OCI-LY1 (cell line): ENCODE results near the gene TTC27.

Experiments used
- H2AFZ ChIP-seq: fragments of 200-600 bp; sonication (generic), shearing (Covaris generic); 2 replicates; pipeline ENCODE4 v1.6.0; 2014; ENCODE audit warnings: antibody characterized with exemption, mild to moderate bottlenecking, low read length
- H3F3A ChIP-seq: fragments of 200-600 bp; sonication (generic), shearing (Covaris generic); 2 replicates; pipeline ENCODE4 v1.6.0; 2014; ENCODE audit warnings: mild to moderate bottlenecking, antibody characterized with exemption, low read length, moderate library complexity; ENCODE audit not compliant: insufficient read depth
- H3K27ac ChIP-seq: fragments of 200-600 bp; sonication (generic); 2 replicates; pipeline ENCODE4 v1.5.1; 2014; ENCODE audit warnings: low read length, mixed run types, mild to moderate bottlenecking, low read depth; ENCODE audit not compliant: poor library complexity, severe bottlenecking
- H3K27me3 ChIP-seq: fragments of 200-600 bp; sonication (generic); 2 replicates; pipeline ENCODE4 v1.6.0; 2014; ENCODE audit warnings: antibody characterized with exemption, mild to moderate bottlenecking, low read length, moderate library complexity; ENCODE audit not compliant: insufficient read depth
- H3K36me3 ChIP-seq: fragments of 200-600 bp; sonication (generic); 2 replicates; pipeline ENCODE4 v1.6.1; 2014; ENCODE audit warnings: mild to moderate bottlenecking, antibody characterized with exemption, low read length, moderate library complexity, mixed read lengths; ENCODE audit not compliant: insufficient read depth
- H3K4me1 ChIP-seq: fragments of 200-600 bp; sonication (generic); 2 replicates; pipeline ENCODE4 v1.5.1; 2014; ENCODE audit warnings: mild to moderate bottlenecking, low read length, moderate library complexity; ENCODE audit not compliant: insufficient read depth, severe bottlenecking
- H3K4me2 ChIP-seq: fragments of 200-600 bp; sonication (generic), shearing (Covaris generic); 2 replicates; pipeline ENCODE4 v1.6.1; 2014; ENCODE audit warnings: low read length
- H3K4me3 ChIP-seq: fragments of 200-600 bp; sonication (generic); 2 replicates; pipeline ENCODE4 v1.5.1; 2014; ENCODE audit warnings: low read length, low read depth, mild to moderate bottlenecking, mixed read lengths; ENCODE audit not compliant: poor library complexity, severe bottlenecking
- H3K79me2 ChIP-seq: fragments of 200-600 bp; shearing (Covaris generic); 2 replicates; pipeline ENCODE4 v1.6.1; 2016; ENCODE audit warnings: mixed run types, low read length, mixed read lengths; ENCODE audit not compliant: insufficient read depth
- H3K9ac ChIP-seq: fragments of 200-600 bp; sonication (generic), shearing (Covaris generic); 2 replicates; pipeline ENCODE4 v1.6.1; 2014; ENCODE audit warnings: mild to moderate bottlenecking, low read length, mixed read lengths
- H3K9me2 ChIP-seq: fragments of 200-600 bp; sonication (generic), shearing (Covaris generic); 2 replicates; pipeline ENCODE4 v1.6.1; 2014; ENCODE audit warnings: low read depth, mild to moderate bottlenecking, low read length, mixed read lengths
- H3K9me3 ChIP-seq: fragments of 200-600 bp; shearing (Covaris generic); 2 replicates; pipeline ENCODE4 v1.6.1; 2014; ENCODE audit warnings: low read length, mixed read lengths
- H4K20me1 ChIP-seq: fragments of 200-600 bp; sonication (generic), shearing (Covaris generic); 2 replicates; pipeline ENCODE4 v1.6.0; 2016; ENCODE audit warnings: mild to moderate bottlenecking, low read length; ENCODE audit not compliant: insufficient read depth
- CTCF ChIP-seq: fragments of 200-600 bp; sonication (generic), shearing (Covaris generic); IDR thresholded peaks from 2 replicates; pipeline ENCODE4 v1.5.1; 2017; ENCODE audit warnings: mild to moderate bottlenecking, antibody characterized with exemption, low read length, moderate library complexity, mixed read lengths
- EZH2 ChIP-seq: fragments of 200-600 bp; sonication (generic), shearing (Covaris generic); IDR thresholded peaks from 2 replicates; pipeline ENCODE4 v1.8.0; 2017; ENCODE audit warnings: borderline replicate concordance, mixed run types, mild to moderate bottlenecking, antibody characterized with exemption, low read length, moderate library complexity, mixed read lengths

The TTC27 gene

GRCh38 chr2:32820701-32821100 lies 192.9 kb downstream of the TTC27 start:
- TF ChIP-seq EZH2, result no peak
- 0 out of 2 replicates have a peak, but pooled peaks cover 1% of the 10 kb centered on the region for H3F3A ChIP-seq
- H3K27me3 ChIP-seq, result no peaks in the 10 kb centered on the region
- no peaks in the 10 kb centered on the region for H3K36me3 ChIP-seq
- no peak overlapping the region for H3K27ac ChIP-seq
- H3K9me2 ChIP-seq, result no peaks in the 10 kb centered on the region
- H3K4me2 ChIP-seq, result no peak overlapping the region
- H3K79me2 ChIP-seq, result no peaks in the 10 kb centered on the region
- H3K4me1 ChIP-seq, result peaks cover 21% of the 10 kb centered on the region
- H2AFZ ChIP-seq, result no peak overlapping the region
- no peak overlapping the region for H3K4me3 ChIP-seq
- H3K9me3 ChIP-seq, result no peaks in the 10 kb centered on the region
- H4K20me1 ChIP-seq, result no peaks in the 10 kb centered on the region
- H3K9ac ChIP-seq, result no peak overlapping the region

GRCh38 chr2:32824070-32824809 lies 196.4 kb downstream of the TTC27 start:
- H3K36me3 ChIP-seq, result no peaks in the 10 kb centered on the region
- H3K9me3 ChIP-seq, result no peaks in the 10 kb centered on the region
- no peaks in the 10 kb centered on the region for H4K20me1 ChIP-seq
- H3K9me2 ChIP-seq, result no peaks in the 10 kb centered on the region
- peaks cover 40% of the 10 kb centered on the region for H3K4me1 ChIP-seq
- peak overlapping the region; percentile 7; the same call in 1 of the 2 replicates for H3K9ac ChIP-seq
- H3K4me2 ChIP-seq, result peak overlapping the region; percentile 67
- H3K27me3 ChIP-seq, result no peaks in the 10 kb centered on the region
- peak overlapping the region; percentile 92 for H3K27ac ChIP-seq
- 0 out of 2 replicates have a peak, but pooled peaks cover 4% of the 10 kb centered on the region for H3F3A ChIP-seq
- H3K4me3 ChIP-seq, result peak overlapping the region; percentile 47
- no peaks in the 10 kb centered on the region for H3K79me2 ChIP-seq
- TF ChIP-seq CTCF, result no peak
- no peak for TF ChIP-seq EZH2
- no peak overlapping the region for H2AFZ ChIP-seq

- no peaks in the 10 kb centered on the region for H3K79me2 ChIP-seq
- 0 out of 2 replicates have a peak, but pooled peaks cover 4% of the 10 kb centered on the region for H3F3A ChIP-seq
- H3K36me3 ChIP-seq, result no peaks in the 10 kb centered on the region
- H3K9ac ChIP-seq, result peak overlapping the region; percentile 50
- H3K27me3 ChIP-seq, result no peaks in the 10 kb centered on the region
- TF ChIP-seq EZH2 (no peak), CTCF (no peak)
- H2AFZ ChIP-seq, result 0 out of 2 replicates have a peak overlapping the region, but pooled peaks have one; percentile 3
- no peaks in the 10 kb centered on the region for H3K9me3 ChIP-seq
- peak overlapping the region; percentile 92 for H3K27ac ChIP-seq
- H4K20me1 ChIP-seq, result no peaks in the 10 kb centered on the region
- peak overlapping the region; percentile 67 for H3K4me2 ChIP-seq
- H3K4me3 ChIP-seq, result peak overlapping the region; percentile 47
- peaks cover 40% of the 10 kb centered on the region for H3K4me1 ChIP-seq
- H3K9me2 ChIP-seq, result no peaks in the 10 kb centered on the region
These were observed 197.5 kb downstream of the TTC27 start for GRCh38 chr2:32825291-32825712.
